ENCODE data around the gene ECE1.

The ECE1 gene

GRCh38 chr1:21268281-21269239 lies 21.7 kb downstream of the ECE1 start:
- no peak for TF ChIP-seq CTCF (conservative IDR thresholded peaks at IDR 0.05)
- peak overlapping the region; percentile 70 for H3K27ac ChIP-seq

GRCh38 chr1:21267191-21268077 lies 22.8 kb downstream of the ECE1 start:
- peak overlapping the region; percentile 70 for H3K27ac ChIP-seq
- no peak for TF ChIP-seq CTCF (conservative IDR thresholded peaks at IDR 0.05)

- no peak for TF ChIP-seq CTCF (conservative IDR thresholded peaks at IDR 0.05)
- no peak overlapping the region for H3K27ac ChIP-seq
Observed at GRCh38 chr1:21266119-21266774, 24.0 kb downstream of the ECE1 start.

GRCh38 chr1:21265644-21266043 lies 24.6 kb downstream of the ECE1 start:
- TF ChIP-seq CTCF (conservative IDR thresholded peaks at IDR 0.05): no peak
- H3K27ac ChIP-seq: no peak overlapping the region

GRCh38 chr1:21264898-21265297 lies 25.4 kb downstream of the ECE1 start:
- no peak overlapping the region for H3K27ac ChIP-seq
- TF ChIP-seq CTCF (conservative IDR thresholded peaks at IDR 0.05): no peak

- no peak for TF ChIP-seq CTCF (conservative IDR thresholded peaks at IDR 0.05)
- no peak overlapping the region for H3K27ac ChIP-seq
Observed at GRCh38 chr1:21263653-21264225, 26.5 kb downstream of the ECE1 start.

Data from VCaP (cell line).